ENCODE data around the gene DDC.

Gene DDC

GRCh38 chr7:50418086-50418515 lies 147.1 kb downstream of the DDC start:
- ChIA-PET CTCF (interaction anchor here (0.6 to 9.9 kb wide), 64 partner anchors 10 to 350 kb away, joined by 3 to 99 read pairs (median 5); partner anchors contain the start of gene ZPBP), POLR2A (no interaction called here)
- peak; percentile 75 for DNase-seq (ENCODE audit: extremely low spot score)
- TF ChIP-seq CTCF (IDR thresholded peaks at IDR 0.05; ENCODE audit: control extremely low read depth, extremely low read depth, low read depth, missing control alignments) = peak; percentile 97

- ChIA-PET CTCF (interaction anchor here (0.9 to 9.9 kb wide), 29 partner anchors 9 to 744 kb away, joined by 3 to 99 read pairs (median 8); no protein-coding TSS in a partner anchor), POLR2A (no interaction called here)
- DNase-seq (ENCODE audit: extremely low spot score) = peak; percentile 66
- TF ChIP-seq CTCF (IDR thresholded peaks at IDR 0.05; ENCODE audit: control extremely low read depth, extremely low read depth, low read depth, missing control alignments) = no peak
Measured at GRCh38 chr7:50416527-50417182, 148.6 kb downstream of the DDC start.

- POLR2A ChIA-PET = no interaction called here
- TF ChIP-seq CTCF (IDR thresholded peaks at IDR 0.05; ENCODE audit: control extremely low read depth, extremely low read depth, low read depth, missing control alignments) = no peak
- DNase-seq (ENCODE audit: extremely low spot score) = no peak
- CTCF ChIA-PET = interaction anchor here (0.9 to 9.9 kb wide), 19 partner anchors 8 to 323 kb away, joined by 3 to 99 read pairs (median 12); no protein-coding TSS in a partner anchor
Measured at GRCh38 chr7:50415844-50416364, 149.3 kb downstream of the DDC start.

- ChIA-PET CTCF (interaction anchor here (0.6 to 9.9 kb wide), 4 partner anchors 14 to 222 kb away, joined by 3 to 99 read pairs (median 4); no protein-coding TSS in a partner anchor), POLR2A (no interaction called here)
- TF ChIP-seq CTCF (IDR thresholded peaks at IDR 0.05; ENCODE audit: control extremely low read depth, extremely low read depth, low read depth, missing control alignments) = no peak
- DNase-seq (ENCODE audit: extremely low spot score) = no peak
Measured at GRCh38 chr7:50413561-50413960, 151.6 kb downstream of the DDC start.

GRCh38 chr7:50412973-50413372 lies 152.2 kb downstream of the DDC start:
- no peak for DNase-seq (ENCODE audit: extremely low spot score)
- CTCF ChIA-PET = interaction anchor here (0.6 to 3.0 kb wide), 7 partner anchors 9 to 221 kb away, joined by 3 to 8 read pairs (median 3); no protein-coding TSS in a partner anchor
- no peak for TF ChIP-seq CTCF (IDR thresholded peaks at IDR 0.05; ENCODE audit: control extremely low read depth, extremely low read depth, low read depth, missing control alignments)
- POLR2A ChIA-PET = no interaction called here

GRCh38 chr7:50411332-50411731 lies 153.9 kb downstream of the DDC start:
- POLR2A ChIA-PET = no interaction called here
- peak; percentile 62 for DNase-seq (ENCODE audit: extremely low spot score)
- no peak for TF ChIP-seq CTCF (IDR thresholded peaks at IDR 0.05; ENCODE audit: control extremely low read depth, extremely low read depth, low read depth, missing control alignments)
- CTCF ChIA-PET = interaction anchor here (0.7 to 3.0 kb wide), 15 partner anchors 8 to 319 kb away, joined by 3 to 8 read pairs (median 4); partner anchors contain the start of gene ZPBP
